HL-60 (cell line): ENCODE measurements around the gene KMT5C.

ENCODE experiments used
- DNase-seq, 2 experiments: peaks; one replicate each; pipeline ENCODE4 v3.0.0-alpha.2; 2010 to 2020; ENCODE audit warnings: low read depth in 1 of 2, low spot score in 1 of 2
- H3K27ac ChIP-seq: fragments of 250-450 bp; sonication (Bioruptor Pico); replicated peaks from 2 replicates; pipeline ENCODE4 v1.5.1; 2020; ENCODE audit warnings: mild to moderate bottlenecking, moderate library complexity
- H3K27me3 ChIP-seq: fragments of 250-450 bp; sonication (Bioruptor Pico); 2 replicates; pipeline ENCODE4 v1.5.1; 2021; ENCODE audit warnings: mild to moderate bottlenecking, moderate library complexity; ENCODE audit not compliant: insufficient read depth, poor library complexity, severe bottlenecking
- H3K4me3 ChIP-seq: replicated peaks from 2 replicates; pipeline ENCODE4 v1.5.1; 2011; ENCODE audit warnings: mild to moderate bottlenecking, control low read depth, low read length; ENCODE audit not compliant: insufficient read depth
- GABPA ChIP-seq: IDR thresholded peaks from 2 replicates; pipeline ENCODE4 v1.6.1; 2012; ENCODE audit warnings: low read depth
- POLR2AphosphoS5 ChIP-seq: IDR thresholded peaks from 2 replicates; pipeline ENCODE4 v1.6.1; 2012; ENCODE audit warnings: low read depth
- SPI1 ChIP-seq: IDR thresholded peaks from 2 replicates; pipeline ENCODE4 v1.6.1; 2012; ENCODE audit warnings: low read depth, mild to moderate bottlenecking, borderline replicate concordance
- TF ChIP-seq, protein P1 (sequence below): IDR thresholded peaks from one replicate; pipeline ENCODE4 v1.5.1; 2011; ENCODE audit warnings: low read length, control low read depth, inconsistent platforms; ENCODE audit not compliant: insufficient read depth
- TF ChIP-seq, protein P2 (sequence below): IDR thresholded peaks from 2 replicates; pipeline ENCODE4 v1.6.1; 2012; ENCODE audit warnings: low read depth; ENCODE audit not compliant: insufficient replicate concordance

Gene KMT5C

DNA sequence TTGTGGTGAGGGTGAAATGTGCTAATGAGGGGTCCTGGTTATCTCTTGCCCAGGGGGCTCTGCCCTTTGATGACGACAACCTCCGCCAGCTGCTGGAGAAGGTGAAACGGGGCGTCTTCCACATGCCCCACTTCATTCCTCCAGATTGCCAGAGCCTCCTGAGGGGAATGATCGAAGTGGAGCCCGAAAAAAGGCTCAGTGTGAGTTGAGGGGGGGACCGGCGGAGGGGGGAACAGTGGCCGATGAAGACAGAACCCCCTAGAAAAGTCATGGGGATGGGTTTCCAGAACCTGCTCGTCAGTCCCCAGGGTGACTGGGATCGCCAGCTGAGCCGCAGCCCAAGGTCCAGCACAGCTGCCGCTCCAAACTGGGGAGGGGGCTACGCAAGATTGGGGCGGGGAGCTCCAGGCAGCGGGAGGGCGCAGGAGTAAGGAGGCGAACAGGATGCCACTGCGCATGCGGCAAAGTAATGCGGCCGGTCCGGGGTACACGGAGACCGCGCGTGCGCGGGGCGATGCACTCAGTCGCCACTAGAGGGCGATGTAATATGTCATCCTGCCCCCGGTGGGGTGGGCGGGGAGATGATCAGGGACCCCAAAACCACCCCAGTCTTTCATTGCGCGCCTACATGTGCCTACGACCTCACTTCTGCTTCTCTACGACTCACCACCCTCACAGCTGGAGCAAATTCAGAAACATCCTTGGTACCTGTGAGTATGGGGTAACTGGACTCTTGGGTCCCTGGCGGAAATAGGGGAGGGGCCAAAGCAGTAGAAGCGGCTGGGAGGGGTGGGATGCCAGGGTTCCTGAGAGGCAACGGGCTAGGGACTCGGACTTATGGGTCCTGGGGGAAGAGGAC, 38.0 kb upstream of the KMT5C start:
- peak; percentile 52 to 86 for DNase-seq
- Histone ChIP-seq H3K4me3 (peak overlapping the region; percentile 39), H3K27me3 (no peaks in the 10 kb centered on the region), H3K27ac (0 out of 2 replicates have a peak overlapping the region, but pooled peaks have one; percentile 27)
- TF ChIP-seq SPI1: no peak
- TF ChIP-seq, protein P1, sequence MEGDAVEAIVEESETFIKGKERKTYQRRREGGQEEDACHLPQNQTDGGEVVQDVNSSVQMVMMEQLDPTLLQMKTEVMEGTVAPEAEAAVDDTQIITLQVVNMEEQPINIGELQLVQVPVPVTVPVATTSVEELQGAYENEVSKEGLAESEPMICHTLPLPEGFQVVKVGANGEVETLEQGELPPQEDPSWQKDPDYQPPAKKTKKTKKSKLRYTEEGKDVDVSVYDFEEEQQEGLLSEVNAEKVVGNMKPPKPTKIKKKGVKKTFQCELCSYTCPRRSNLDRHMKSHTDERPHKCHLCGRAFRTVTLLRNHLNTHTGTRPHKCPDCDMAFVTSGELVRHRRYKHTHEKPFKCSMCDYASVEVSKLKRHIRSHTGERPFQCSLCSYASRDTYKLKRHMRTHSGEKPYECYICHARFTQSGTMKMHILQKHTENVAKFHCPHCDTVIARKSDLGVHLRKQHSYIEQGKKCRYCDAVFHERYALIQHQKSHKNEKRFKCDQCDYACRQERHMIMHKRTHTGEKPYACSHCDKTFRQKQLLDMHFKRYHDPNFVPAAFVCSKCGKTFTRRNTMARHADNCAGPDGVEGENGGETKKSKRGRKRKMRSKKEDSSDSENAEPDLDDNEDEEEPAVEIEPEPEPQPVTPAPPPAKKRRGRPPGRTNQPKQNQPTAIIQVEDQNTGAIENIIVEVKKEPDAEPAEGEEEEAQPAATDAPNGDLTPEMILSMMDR: peak; percentile 95

DNA sequence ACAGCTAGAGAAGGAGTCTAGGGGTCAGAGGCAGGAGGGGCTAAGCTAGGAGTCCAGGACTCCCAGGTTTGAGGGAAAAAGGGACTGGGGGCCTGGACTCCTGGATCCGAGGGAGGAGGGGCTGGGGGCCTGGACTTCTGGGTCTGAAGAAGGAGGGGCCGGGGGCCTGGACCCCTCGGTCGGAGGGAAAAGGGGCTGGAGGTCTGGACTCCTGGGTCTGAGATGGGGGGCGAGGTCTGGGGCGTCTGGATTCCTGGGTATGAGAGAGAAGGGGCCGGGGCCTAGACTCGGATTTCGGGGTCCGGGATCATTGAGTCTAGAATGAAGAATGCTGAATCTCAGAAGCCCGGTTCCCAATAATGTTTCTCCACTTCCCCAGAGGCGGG, 37.4 kb upstream of the KMT5C start:
- Histone ChIP-seq H3K27ac (no peak overlapping the region), H3K27me3 (no peaks in the 10 kb centered on the region), H3K4me3 (no peak overlapping the region)
- DNase-seq: no peak
- TF ChIP-seq SPI1 (no peak), GABPA (no peak), POLR2AphosphoS5 (no peak)
- TF ChIP-seq, protein P1: no peak
- TF ChIP-seq, protein P2, sequence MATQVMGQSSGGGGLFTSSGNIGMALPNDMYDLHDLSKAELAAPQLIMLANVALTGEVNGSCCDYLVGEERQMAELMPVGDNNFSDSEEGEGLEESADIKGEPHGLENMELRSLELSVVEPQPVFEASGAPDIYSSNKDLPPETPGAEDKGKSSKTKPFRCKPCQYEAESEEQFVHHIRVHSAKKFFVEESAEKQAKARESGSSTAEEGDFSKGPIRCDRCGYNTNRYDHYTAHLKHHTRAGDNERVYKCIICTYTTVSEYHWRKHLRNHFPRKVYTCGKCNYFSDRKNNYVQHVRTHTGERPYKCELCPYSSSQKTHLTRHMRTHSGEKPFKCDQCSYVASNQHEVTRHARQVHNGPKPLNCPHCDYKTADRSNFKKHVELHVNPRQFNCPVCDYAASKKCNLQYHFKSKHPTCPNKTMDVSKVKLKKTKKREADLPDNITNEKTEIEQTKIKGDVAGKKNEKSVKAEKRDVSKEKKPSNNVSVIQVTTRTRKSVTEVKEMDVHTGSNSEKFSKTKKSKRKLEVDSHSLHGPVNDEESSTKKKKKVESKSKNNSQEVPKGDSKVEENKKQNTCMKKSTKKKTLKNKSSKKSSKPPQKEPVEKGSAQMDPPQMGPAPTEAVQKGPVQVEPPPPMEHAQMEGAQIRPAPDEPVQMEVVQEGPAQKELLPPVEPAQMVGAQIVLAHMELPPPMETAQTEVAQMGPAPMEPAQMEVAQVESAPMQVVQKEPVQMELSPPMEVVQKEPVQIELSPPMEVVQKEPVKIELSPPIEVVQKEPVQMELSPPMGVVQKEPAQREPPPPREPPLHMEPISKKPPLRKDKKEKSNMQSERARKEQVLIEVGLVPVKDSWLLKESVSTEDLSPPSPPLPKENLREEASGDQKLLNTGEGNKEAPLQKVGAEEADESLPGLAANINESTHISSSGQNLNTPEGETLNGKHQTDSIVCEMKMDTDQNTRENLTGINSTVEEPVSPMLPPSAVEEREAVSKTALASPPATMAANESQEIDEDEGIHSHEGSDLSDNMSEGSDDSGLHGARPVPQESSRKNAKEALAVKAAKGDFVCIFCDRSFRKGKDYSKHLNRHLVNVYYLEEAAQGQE: no peak

DNA sequence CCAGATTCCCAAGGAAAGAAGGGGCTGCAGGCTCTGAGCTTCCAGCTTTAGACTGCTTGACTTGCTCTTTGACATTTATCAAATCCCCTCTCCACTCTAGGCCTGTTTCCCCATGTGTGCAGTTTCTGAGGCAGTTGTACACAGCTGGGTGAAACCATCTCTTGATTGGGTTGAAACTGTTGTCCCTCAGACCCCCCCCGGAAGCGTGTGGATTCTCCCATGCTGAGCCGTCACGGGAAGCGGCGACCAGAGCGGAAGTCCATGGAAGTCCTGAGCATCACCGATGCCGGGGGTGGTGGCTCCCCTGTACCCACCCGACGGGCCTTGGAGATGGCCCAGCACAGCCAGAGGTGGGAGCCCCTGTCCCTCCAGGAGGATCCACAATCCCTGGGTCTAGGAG, 36.2 kb upstream of the KMT5C start:
- no peak for DNase-seq
- TF ChIP-seq POLR2AphosphoS5 (no peak), SPI1 (no peak), GABPA (no peak)
- TF ChIP-seq, protein P2: no peak
- TF ChIP-seq, protein P1: no peak
- H3K27ac ChIP-seq: no peak overlapping the region
- no peak overlapping the region for H3K4me3 ChIP-seq
- H3K27me3 ChIP-seq: no peaks in the 10 kb centered on the region
